Myocyte (in vitro differentiated cells): ENCODE measurements around the gene TGFBRAP1. TPM values are rescaled to one million over a fixed set of nuclear protein-coding genes. Genes with fewer than 3 reads are reported as not detected.
A peak's percentile ranks its signal among the peaks of the same experiment; 100 is the strongest.

Source experiments
- DNase-seq: peaks from one replicate; pipeline ENCODE4 v3.0.0-alpha.2; 2012; ENCODE audit warnings: low read depth
- polyA plus RNA-seq: library from polyadenylated mRNA; unstranded; fragments of >200 nt; gene quantifications from one replicate; pipeline ENCODE4 v1.2.1, GENCODE V29; 2012; ENCODE audit warnings: missing spikeins
- total RNA-seq: library from RNA; depleted of rRNA; stranded (reverse); fragments of >200 nt; gene quantifications from 2 replicates; pipeline ENCODE4 v1.2.3, GENCODE V29; 2014

Gene TGFBRAP1
- total RNA-seq: 25.8 and 27.8 TPM in 2 replicates
- polyA plus RNA-seq: 38.0 TPM

- DNase-seq: peak; percentile 58
Measured at GRCh38 chr2:105329561-105330495, at the start of gene TGFBRAP1. Gene TGFBRAP1, minus strand, starts transcription at chr2:105329735. Its CDS starts 21,434 bp downstream, at chr2:105308301.

- DNase-seq: no peak
Measured at GRCh38 chr2:105378921-105379383, 49.4 kb upstream of the TGFBRAP1 start.

- DNase-seq: no peak
Measured at GRCh38 chr2:105378276-105378840, 48.8 kb upstream of the TGFBRAP1 start.

GRCh38 chr2:105377871-105378270 lies 48.3 kb upstream of the TGFBRAP1 start:
- DNase-seq: no peak

- DNase-seq: no peak
Measured at GRCh38 chr2:105376789-105377240, 47.3 kb upstream of the TGFBRAP1 start.

- no peak for DNase-seq
Measured at GRCh38 chr2:105376010-105376409, 46.5 kb upstream of the TGFBRAP1 start.

GRCh38 chr2:105375001-105375561 lies 45.5 kb upstream of the TGFBRAP1 start:
- DNase-seq: no peak

- DNase-seq: no peak
Measured at GRCh38 chr2:105373895-105374401, 44.4 kb upstream of the TGFBRAP1 start.

- peak; percentile 81 for DNase-seq
Measured at GRCh38 chr2:105373344-105373781, 43.8 kb upstream of the TGFBRAP1 start.

- no peak for DNase-seq
Measured at GRCh38 chr2:105371810-105372209, 42.3 kb upstream of the TGFBRAP1 start.

- DNase-seq: no peak
Measured at GRCh38 chr2:105371156-105371555, 41.6 kb upstream of the TGFBRAP1 start.

- DNase-seq: no peak
Measured at GRCh38 chr2:105369777-105370690, 40.5 kb upstream of the TGFBRAP1 start.

- DNase-seq: no peak
Measured at GRCh38 chr2:105368759-105369408, 39.3 kb upstream of the TGFBRAP1 start.

GRCh38 chr2:105365206-105365605 lies 35.7 kb upstream of the TGFBRAP1 start:
- no peak for DNase-seq

- no peak for DNase-seq
Measured at GRCh38 chr2:105364436-105365139, 35.1 kb upstream of the TGFBRAP1 start.

GRCh38 chr2:105362862-105363591 lies 33.5 kb upstream of the TGFBRAP1 start:
- DNase-seq: no peak

GRCh38 chr2:105361102-105361889 lies 31.8 kb upstream of the TGFBRAP1 start:
- no peak for DNase-seq

GRCh38 chr2:105358593-105358992 lies 29.1 kb upstream of the TGFBRAP1 start:
- DNase-seq: no peak
